HFFc6 (cell line): ENCODE data around the gene VARS1. TPM values are rescaled to one million over a fixed set of nuclear protein-coding genes. Genes with fewer than 3 reads are reported as not detected.

Source experiments
- DNase-seq: peaks from one replicate; pipeline ENCODE4 v3.0.0-alpha.2; 2018
- H3K27ac Mint-ChIP-seq: 2 replicates; pipeline ENCODE4 v1.8.0; 2020; ENCODE audit warnings: mild to moderate bottlenecking, mixed read lengths
- H3K27me3 Mint-ChIP-seq: 2 replicates; pipeline ENCODE4 v1.8.0; 2021; ENCODE audit warnings: mild to moderate bottlenecking, moderate library complexity, mixed read lengths; ENCODE audit not compliant: insufficient read depth
- H3K36me3 Mint-ChIP-seq: 2 replicates; pipeline ENCODE4 v1.8.0; 2021; ENCODE audit warnings: low read depth, mixed read lengths
- H3K4me1 Mint-ChIP-seq: 2 replicates; pipeline ENCODE4 v1.8.0; 2020; ENCODE audit warnings: low read depth, mixed read lengths
- H3K4me3 Mint-ChIP-seq: 2 replicates; pipeline ENCODE4 v1.8.0; 2020; ENCODE audit warnings: mild to moderate bottlenecking, moderate library complexity, mixed read lengths
- H3K9me3 Mint-ChIP-seq: 2 replicates; pipeline ENCODE4 v1.8.0; 2020; ENCODE audit warnings: mild to moderate bottlenecking, mixed read lengths
- CTCF ChIP-seq: fragments of 200-600 bp; sonication (generic); IDR thresholded peaks from 2 replicates; pipeline ENCODE4 v1.5.0; 2021; ENCODE audit warnings: antibody characterized with exemption, mild to moderate bottlenecking
- total RNA-seq, 6 experiments: library from RNA; stranded (reverse); fragmentation: NEBNext Ultra II Directional; extraction: Animal tissue kit (Norgen Biotek cat#: 25700); gene quantifications; 2 replicates in 1 of 6; 3 replicates in 5 of 6; pipeline ENCODE4 v1.2.3, GENCODE V29; 2021

Gene VARS1
- total RNA-seq, 6 experiments from 2014 or later = 117 to 144 (median 127) TPM

GRCh38 chr6:31771992-31772358 is 23.6 kb downstream of the VARS1 start:
- TF ChIP-seq CTCF = no peak
- DNase-seq = no peak
- Mint-ChIP-seq H3K9me3 (no peaks in the 10 kb centered on the region), H3K27ac (no peak overlapping the region), H3K4me1 (peaks cover 8% of the 10 kb centered on the region), H3K27me3 (no peaks in the 10 kb centered on the region; the same call in 1 of the 2 replicates), H3K4me3 (no peak overlapping the region), H3K36me3 (no peaks in the 10 kb centered on the region)

- DNase-seq = no peak
- TF ChIP-seq CTCF = no peak
- H3K36me3 Mint-ChIP-seq = no peaks in the 10 kb centered on the region
- H3K4me3 Mint-ChIP-seq = no peak overlapping the region
- no peaks in the 10 kb centered on the region for H3K9me3 Mint-ChIP-seq
- no peak overlapping the region for H3K27ac Mint-ChIP-seq
- H3K27me3 Mint-ChIP-seq = no peaks in the 10 kb centered on the region; the same call in 1 of the 2 replicates
- H3K4me1 Mint-ChIP-seq = peaks cover 9% of the 10 kb centered on the region; the same call in 1 of the 2 replicates
Measured at GRCh38 chr6:31770860-31771259, 24.7 kb downstream of the VARS1 start.

- Mint-ChIP-seq H3K9me3 (no peaks in the 10 kb centered on the region), H3K27me3 (no peaks in the 10 kb centered on the region; the same call in 1 of the 2 replicates), H3K4me3 (no peak overlapping the region), H3K27ac (no peak overlapping the region), H3K4me1 (peaks cover 13% of the 10 kb centered on the region; the same call in 1 of the 2 replicates), H3K36me3 (no peaks in the 10 kb centered on the region)
- peak; percentile 92 for TF ChIP-seq CTCF
- peak; percentile 45 for DNase-seq
Measured at GRCh38 chr6:31769684-31770371, 25.7 kb downstream of the VARS1 start.

GRCh38 chr6:31768363-31769257 is 26.9 kb downstream of the VARS1 start:
- no peaks in the 10 kb centered on the region; the same call in 1 of the 2 replicates for H3K27me3 Mint-ChIP-seq
- DNase-seq = no peak
- no peak overlapping the region for H3K27ac Mint-ChIP-seq
- H3K9me3 Mint-ChIP-seq = no peaks in the 10 kb centered on the region
- TF ChIP-seq CTCF = 0 out of 2 replicates have a peak, but pooled peaks have one; percentile 10
- H3K4me3 Mint-ChIP-seq = no peak overlapping the region
- peaks cover 22% of the 10 kb centered on the region for H3K4me1 Mint-ChIP-seq
- H3K36me3 Mint-ChIP-seq = no peaks in the 10 kb centered on the region; the same call in 1 of the 2 replicates

- no peak for TF ChIP-seq CTCF
- no peak overlapping the region for H3K27ac Mint-ChIP-seq
- H3K27me3 Mint-ChIP-seq = no peaks in the 10 kb centered on the region; the same call in 1 of the 2 replicates
- H3K9me3 Mint-ChIP-seq = no peaks in the 10 kb centered on the region
- H3K4me1 Mint-ChIP-seq = peaks cover 29% of the 10 kb centered on the region
- DNase-seq = no peak
- H3K36me3 Mint-ChIP-seq = no peaks in the 10 kb centered on the region; the same call in 1 of the 2 replicates
- no peak overlapping the region for H3K4me3 Mint-ChIP-seq
Measured at GRCh38 chr6:31767096-31767645, 28.4 kb downstream of the VARS1 start.
